DMS114 treated with DMSO at 0.1 percent for 48 hours (cell line): ENCODE data around the gene EFNA3.

ENCODE experiments used
- DNase-seq: peaks from one replicate; lab custom pipeline; 2025; ENCODE audit not compliant: unreplicated experiment; lab: John Stamatoyannopoulos, UW

The EFNA3 gene, protein sequence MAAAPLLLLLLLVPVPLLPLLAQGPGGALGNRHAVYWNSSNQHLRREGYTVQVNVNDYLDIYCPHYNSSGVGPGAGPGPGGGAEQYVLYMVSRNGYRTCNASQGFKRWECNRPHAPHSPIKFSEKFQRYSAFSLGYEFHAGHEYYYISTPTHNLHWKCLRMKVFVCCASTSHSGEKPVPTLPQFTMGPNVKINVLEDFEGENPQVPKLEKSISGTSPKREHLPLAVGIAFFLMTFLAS

DNA sequence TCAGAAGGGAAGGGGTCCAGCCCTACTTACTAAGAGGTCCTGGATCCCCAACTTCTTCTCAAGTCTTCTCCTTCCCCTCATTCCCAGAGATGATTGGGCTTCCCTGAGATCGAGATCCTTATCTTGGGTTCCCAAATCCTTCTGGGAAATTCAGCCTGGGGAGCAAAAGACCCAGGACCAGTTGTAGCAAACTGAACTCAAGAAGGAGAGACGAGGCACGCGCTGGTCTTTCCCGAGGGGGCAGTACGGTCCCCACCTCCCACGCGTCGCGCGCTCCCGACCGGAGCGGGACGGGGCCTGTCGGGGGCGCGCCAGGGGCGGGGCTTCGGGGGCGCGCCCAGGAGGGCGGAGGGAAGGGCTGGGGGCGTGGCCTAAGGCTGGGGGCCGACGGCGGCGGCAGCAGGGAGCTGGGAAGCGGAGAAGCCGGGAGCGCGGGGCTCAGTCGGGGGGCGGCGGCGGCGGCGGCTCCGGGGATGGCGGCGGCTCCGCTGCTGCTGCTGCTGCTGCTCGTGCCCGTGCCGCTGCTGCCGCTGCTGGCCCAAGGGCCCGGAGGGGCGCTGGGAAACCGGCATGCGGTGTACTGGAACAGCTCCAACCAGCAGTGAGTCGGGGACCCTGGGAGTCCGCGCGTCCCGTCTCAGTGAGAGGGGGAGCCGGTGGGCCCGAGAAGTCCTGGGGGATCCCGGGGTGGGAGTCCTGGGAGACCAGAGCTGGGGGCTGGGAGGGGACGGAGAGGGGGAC is at the start of gene EFNA3:
Gene EFNA3, plus strand, starts transcription at position 369 of the 741 bp plus-strand sequence. Its CDS starts 105 bp downstream, at position 474.
- DNase-seq = peak; percentile 58

DNA sequence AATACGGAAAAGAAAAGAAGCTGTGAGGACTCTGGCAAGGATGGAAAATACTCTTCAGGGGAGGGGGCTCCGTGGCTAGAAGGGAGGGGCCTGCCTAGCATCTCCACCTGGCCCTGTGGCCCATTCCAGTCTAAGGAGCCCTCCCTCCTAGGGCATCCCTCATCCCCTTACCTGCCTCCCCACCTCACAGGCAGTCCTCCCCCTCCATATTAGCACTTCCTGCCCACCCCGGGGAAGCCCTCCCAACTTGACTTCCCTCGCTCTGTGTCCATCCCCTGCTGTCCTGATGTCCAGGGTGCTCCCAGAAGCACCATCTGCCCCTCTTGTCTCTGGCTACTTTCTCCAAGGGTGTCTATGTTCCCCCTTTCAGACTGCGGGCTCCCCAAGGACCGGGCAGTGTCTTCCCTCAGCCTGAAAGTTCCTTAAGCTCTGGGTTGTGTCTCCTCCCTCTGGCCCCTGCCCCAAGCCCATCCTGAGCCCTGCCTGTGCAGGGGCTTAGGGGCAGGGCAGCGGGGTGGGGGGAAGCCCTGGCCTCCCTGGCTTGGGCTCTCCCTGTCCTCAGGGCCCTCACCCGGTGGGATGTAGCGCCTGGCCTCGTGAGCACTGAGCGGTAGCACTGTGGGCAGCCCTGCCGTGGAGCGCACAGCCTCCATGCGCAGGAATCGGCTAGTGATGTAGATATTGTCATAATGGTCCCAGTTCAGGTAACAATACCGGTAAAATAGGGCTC is 49.0 kb upstream of the EFNA3 start:
- DNase-seq = no peak

DNA sequence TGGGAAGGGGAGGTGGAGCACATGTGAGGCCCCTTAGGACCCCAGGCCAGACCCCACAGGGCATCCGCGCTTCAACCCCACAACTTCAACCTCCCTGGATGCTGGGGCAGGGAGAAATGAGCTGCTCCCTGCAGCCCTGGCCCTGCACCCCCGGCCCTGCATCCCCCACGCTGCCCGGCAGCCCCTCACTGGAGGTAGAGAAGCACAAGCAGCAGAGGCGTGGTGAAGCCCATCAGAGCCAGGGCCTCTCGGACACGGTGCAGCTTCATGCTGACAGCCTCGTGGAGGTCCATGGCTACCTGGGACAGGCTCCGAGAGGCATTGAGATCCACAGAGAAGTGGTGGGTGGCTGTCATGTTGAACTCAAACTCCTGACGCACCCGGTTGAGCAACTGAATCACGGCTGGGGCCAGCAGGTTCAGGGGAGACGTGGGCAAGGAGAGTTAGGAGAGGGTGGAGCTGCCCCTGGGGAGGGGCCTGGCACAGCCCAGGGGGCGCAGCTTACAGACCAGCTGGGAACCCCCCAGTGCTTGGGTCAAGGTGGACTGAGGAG is 48.3 kb upstream of the EFNA3 start:
- no peak for DNase-seq

DNA sequence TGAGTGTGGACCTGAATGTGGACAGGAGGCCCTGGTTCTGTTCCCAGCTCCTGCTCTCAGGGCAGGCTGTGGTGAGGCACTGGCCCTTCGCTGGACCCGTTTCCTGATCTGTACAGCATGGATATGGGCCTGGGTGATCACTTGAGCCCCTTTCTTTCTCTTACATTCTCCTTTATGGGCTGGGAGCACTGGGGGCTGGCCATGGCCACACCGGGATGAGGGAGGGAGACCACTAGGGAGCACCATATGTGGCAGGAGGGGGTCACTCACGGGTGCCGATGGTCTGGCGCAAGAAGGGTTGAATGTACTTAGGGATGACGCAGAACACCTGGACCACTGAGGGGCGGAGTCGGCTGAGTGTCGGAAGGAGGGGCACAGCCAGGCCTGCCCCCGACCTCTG is 47.7 kb upstream of the EFNA3 start:
- no peak for DNase-seq

DNA sequence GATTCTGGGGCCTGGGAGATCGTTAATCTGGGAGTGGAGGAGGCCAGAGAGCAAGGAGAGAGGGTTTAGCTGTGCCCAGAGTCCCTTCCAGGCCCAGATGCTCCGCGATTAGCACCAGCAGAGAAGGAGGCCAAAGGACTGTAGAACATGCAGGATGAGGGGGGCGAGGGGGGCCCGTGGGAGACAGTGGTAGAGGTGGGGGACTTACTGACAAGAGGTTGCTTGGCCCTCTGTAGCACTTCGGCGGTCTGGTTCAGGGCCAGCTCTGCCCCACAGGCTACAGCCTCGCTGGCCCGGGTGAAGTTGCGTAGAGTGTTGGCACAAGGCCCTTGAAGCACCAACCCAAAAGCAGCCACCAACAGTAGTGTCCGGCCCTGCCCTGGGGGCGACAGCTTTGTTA is 45.8 kb upstream of the EFNA3 start:
- no peak for DNase-seq

DNA sequence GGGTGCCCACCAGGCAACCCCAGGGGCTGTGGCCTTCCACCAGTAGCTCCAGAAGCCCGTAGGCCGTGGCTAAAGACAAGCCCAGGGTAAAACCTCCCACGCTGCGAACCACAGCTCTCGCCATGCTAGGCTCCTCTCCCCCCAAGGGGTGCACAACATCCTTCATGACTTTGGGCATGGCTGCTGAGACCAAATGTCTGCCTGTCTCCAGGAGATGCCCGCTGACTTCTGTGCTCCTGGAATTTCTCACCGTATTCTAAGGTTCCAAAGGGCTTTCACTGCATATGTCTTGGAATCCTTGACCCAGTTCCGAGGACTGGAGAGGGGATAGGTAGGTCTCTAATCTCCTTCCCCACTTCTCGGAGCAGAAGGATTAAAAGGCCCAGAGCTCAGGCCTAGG is 45.1 kb upstream of the EFNA3 start, which contains the start of the genes DCST1 and DCST2:
Gene DCST1, plus strand, starts transcription at position 301 of the 400 bp plus-strand sequence. CDS start 213 bp downstream, outside the sequence.
Gene DCST2, minus strand, starts transcription at position 258 of the 400 bp plus-strand sequence. Its CDS starts 80 bp downstream, at position 178.
- no peak for DNase-seq

DNA sequence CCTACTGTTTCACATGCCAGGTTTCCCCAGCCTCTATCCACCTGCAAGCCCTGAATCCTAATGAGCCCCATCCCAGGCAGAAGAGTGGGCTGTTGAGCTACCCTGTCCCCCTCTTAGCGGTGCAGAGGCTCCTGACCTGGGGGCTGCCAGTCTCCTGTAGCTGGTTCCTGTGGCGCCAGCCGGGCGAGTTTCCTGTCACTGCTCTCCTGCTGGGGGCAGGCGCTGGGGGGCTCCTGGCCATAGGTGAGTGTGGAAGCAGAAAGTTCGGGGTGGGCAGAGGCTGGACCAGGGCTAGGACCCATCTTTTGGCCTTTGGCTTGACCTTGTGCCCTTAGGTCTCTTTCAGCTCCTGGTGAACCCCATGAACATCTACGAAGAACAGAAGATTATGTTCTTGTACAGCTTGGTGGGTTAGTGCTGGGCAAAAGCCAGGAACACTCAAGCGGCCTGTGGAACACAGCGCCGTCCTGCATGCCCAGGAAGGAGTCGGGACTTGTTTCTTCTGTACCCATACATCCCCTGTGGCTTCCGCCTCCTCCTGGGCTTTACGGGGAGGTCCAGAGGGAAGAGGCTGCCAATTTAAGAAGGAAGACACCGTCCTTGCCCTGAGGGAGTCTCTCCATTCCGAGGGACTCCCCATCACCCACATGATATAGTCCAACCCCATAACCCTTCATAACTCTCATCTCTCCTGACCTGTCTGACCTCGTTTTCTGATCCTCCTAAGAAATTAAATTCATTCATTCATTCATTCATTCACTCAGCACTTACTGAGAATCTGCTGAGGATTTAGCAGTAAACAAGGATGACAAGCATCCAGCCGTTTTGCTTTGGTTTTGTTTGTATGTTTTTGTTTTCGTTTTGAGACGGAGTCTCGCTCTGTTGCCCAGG is 44.1 kb upstream of the EFNA3 start:
- DNase-seq = no peak

DNA sequence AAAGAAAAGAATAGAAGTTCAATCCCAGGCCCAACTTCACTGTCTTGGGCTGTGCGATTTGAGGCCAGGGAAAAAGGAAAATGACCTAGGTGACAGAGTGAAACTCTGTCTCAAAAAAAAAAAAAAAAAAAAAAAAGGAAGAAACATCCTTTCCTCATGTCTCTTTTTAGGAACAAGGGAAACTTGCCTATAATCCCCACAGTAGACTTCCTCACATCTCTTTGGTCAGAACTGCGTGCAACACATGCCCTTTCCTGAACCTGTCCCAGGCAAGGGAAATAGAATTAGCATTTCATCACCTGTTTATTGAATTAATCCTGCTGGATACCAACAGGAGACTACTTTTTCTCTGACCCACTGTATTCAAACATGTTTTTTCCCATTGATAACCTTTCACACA is 42.7 kb upstream of the EFNA3 start:
- no peak for DNase-seq

DNA sequence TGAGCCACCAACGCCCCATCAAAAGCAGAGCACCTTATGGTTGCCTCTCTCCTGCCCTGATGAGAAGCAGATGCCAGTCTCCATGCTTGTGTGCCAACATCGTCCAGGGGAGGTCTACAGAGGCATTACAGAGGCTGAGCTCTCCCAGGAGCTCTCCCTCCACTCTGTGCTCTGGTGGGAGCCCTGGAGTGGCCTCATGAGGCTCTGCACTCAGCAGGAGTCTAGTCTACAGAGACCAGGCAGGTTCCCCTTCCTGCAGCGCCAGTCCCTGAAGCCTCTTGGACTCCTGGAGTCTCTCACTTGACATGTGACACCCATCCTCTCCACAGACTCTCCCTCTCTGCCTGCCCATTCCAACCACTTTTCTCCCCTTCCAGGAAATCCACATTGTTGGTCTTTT is 41.6 kb upstream of the EFNA3 start:
- DNase-seq = no peak

DNA sequence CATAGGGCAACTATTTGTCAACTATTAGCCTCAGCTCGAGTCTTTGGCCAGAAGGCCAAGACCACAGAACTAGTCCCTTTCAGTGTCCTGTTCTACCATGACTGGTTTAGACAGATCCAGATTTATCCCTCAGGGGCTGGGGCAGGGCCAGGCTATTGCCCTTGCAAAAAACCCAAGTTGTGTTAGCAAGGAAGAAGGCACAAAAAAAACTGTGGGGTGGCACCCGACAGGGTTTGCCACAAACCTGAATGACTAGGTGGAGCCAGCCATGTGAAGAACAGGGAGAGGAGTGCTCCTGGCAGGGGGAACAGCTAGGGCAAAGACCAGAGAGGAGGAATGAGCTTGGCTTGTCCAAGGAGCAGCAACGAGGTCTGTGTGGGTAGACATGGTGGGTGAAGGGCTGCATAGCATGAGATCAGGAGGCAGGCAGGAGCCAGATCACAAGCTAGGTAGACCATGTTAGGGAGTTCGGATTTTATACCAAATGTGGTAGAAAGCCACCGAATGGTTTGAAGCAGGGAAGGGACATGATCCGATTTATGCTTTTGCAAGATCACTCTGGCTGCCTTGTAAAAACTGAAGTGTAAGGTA is 40.7 kb upstream of the EFNA3 start:
- no peak for DNase-seq

DNA sequence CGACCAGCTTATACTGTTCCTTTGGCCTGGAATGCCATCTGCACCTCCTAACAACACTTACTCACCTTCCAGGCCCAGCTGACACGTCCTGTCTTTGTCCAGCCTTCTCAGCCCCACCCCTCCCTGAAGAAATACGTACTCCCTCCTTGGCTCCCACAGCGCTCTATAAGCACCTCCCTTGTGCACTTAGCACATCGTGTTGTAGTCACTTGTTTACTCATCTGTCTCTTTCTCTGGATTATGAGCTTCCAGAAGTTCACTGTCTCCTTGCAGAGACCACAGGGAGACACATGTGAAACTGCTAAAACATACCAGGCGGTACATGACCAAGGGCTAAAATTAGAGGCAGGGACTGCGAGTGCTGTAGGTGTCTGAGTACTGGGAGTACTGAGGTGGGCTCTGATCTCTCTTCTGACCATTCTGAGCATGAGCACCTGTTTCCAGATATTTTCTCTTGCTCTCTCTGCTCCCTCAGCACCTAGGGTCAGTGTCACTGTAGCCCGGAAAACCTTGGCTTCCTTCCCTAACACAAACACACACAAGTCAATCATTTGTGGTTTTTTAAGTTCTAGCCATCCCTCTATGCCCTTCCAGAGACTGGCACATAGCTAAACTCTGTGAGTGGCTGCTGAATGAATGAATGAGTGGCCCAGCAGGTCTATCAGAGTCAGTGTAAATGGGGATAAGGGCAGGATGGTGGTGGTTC is 39.9 kb upstream of the EFNA3 start:
- no peak for DNase-seq

DNA sequence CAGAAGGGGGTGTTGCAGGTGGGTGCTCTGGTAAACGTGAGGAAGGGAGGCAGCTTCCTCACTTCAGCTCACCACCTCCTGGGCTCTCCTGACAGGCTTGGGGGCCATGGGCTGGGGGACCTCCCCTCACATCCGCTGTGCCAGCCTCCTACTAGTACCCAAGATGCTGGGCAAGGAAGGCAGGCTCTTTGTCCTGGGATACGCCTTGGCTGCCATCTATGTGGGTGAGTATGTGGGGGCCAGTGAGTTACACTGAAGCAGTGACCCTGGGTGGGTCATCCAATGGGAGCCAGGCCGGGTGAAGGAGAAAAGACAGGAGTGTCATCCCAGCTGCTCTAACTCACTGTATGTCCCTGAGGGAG is 39.3 kb upstream of the EFNA3 start:
- DNase-seq = no peak

DNA sequence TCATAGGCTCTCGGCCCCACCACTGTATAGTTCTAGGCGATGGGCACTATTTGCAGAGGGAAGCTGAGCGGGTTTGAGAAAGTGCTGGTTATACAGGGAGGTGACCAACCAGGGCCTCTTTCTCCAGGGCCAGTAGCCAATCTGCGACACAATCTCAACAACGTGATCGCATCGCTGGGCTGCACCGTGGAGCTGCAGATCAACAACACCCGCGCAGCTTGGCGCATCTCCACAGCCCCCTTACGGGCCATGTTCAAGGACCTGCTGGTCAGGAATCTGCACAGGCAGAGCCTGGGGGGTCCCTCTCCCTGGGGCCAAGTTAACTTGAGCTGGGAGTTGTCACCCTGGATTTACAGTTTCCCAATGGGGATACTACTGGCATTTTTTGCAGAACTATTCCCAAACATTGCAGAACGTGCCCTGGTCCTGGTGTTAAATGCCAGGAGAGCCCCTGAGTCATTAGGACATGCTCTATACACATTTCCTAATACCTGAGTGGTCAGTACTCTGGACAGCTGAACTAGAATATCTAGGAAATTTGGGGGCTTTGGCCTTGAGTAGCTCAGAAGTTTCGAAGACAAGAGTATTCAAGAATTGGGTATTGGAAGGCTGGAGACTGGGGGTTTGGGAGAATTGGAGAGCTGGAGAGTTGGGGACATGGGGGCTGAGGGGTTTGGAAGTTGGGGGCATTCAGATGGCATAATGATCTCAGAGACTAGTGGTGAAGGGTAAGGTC is 38.1 kb upstream of the EFNA3 start:
- DNase-seq = no peak

DNA sequence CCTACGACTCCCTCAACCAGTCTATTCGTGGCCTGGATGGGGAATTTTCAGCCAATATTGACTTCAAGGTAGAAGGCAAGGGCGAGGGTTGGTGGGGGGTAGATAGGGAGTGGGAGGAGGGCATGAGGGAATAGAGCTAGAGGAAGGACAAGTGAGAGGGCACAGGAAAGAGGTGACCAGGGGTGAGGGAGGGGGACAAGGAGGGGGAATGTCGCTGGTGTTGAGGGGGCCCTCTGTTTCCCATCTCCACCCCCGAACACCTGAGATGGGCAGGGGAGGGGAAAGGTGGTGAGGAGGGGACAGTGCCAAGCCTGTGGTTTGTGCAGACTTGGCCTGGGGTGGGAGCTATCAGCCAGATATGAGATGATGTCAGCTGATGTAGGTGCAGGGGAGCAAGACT is 35.8 kb upstream of the EFNA3 start:
- DNase-seq = no peak

DNA sequence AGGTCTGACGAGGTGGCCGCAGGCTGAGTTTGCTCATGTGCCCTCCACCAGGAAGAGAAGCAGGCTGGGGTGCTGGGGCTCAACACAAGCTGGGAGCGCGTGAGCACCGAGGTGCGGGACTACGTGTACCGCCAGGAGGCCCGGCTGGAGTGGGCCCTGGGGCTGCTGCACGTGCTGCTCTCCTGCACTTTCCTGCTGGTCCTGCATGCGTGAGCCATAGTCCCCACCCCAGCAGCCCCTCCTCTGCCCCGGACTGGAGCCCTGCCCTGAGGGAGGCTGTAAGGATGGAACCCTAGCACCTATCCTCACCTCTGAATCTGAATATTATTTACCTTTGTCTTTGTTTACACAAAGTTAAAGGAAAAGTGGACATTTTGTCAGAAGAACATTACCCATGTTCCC is 35.3 kb upstream of the EFNA3 start:
- DNase-seq = no peak

DNA sequence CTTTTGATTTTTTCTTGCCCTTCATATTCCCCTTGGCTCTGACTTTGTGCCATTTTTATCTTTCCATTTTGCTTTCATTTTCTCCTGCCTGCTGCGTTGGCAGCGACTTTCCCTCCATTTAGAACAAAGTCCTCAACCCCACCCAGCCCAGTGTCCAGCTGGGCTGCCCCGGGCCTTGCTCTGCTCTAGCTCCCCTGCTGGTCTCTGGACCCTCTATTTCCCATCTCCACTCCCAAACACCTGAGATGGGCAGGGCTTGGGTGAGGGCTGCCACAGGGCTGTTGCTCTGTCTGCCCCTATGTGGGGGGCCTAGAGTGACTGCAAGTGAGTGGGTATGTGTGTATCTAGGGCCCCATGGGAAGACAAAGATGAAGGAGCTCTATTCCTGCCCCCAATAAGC is 34.8 kb upstream of the EFNA3 start:
- no peak for DNase-seq

DNA sequence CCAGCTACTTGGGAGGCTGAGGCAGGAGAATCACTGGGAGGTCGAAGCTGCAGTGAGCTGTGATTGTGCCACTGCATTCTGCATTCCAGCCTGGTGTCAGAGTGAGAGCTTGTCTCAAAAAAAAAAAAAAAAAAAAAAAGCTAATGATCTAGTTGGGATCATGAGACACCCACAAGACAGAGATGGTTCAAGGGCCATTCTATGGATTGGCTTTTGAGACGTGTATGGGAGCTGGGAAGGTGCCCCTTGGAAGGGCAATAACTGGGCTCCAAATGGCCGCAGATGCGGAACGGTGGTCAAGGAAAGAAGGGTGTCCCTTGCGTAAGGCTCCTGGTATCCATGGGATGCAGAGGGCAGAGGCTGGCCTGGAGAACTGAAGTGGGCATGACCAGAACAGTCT is 34.3 kb upstream of the EFNA3 start:
- no peak for DNase-seq

DNA sequence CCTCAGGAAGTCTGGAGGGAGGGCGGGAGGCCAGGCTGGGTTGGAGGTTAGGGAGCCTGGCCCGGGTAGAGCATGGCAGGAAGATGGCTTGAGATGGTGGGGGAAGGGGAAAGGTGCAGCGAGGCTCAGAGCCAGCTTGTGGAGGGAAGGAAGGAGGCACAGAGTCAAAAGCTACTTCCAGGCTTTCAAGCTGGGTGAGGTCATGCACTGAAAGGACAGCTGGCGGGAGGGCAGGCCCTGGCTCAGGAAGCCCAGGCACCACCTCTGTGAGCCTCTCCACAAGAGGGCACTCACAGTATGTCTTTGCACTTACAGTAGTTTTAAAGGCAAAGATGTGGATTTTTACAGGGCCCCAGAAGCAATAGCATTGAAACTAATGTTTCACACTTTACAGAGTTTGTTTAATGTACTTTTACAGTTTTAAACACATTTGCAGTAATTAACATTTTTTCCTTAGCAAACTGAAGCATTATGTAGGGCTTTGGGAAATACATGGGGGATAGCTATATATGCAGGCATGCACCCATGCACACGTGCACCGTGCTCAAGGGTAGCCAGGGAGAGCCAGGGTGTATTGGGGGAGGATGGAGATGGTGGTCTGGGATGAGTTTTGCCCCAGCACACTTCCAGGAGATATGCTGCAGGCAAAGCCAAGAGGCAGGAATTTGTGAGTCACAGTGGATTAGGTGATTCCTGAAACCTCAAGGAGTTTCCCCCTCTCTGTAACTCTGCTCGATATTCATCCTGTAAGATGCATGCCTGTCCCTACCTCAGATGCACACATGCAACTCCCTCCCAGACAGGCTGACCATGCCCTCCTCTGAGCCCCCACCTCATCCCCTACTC is 33.6 kb upstream of the EFNA3 start:
- peak; percentile 66 for DNase-seq
